Upper lobe of left lung (tissue), 4 donors: Measurements from ENCODE around the gene TEX10.

Source experiments
- EP300 ChIP-seq, 4 donors: sonication (generic); formaldehyde crosslinking; IDR thresholded peaks; one replicate each; pipeline ENCODE4 v1.5.1; 2017; ENCODE audit warnings: antibody characterized with exemption in 4 of 4, control low read depth in 2 of 4
- POLR2A ChIP-seq, 4 donors: fragments of 450-650 bp; IDR thresholded peaks; one replicate each; pipeline ENCODE4 v1.5.1; 2016 to 2017; ENCODE audit warnings: antibody characterized with exemption in 4 of 4, mild to moderate bottlenecking in 2 of 4
- POLR2AphosphoS5 ChIP-seq, 2 donors: sonication (generic); formaldehyde crosslinking; IDR thresholded peaks; one replicate each; pipeline ENCODE4 v1.5.1; 2017; ENCODE audit warnings: antibody characterized with exemption in 2 of 2
- TF ChIP-seq, protein P1 (sequence below), 6 experiments: fragments of 450-650 bp in 4 of 6; fragments of 200-600 bp in 2 of 6; sonication (generic) in 2 of 6; IDR thresholded peaks; one replicate each; pipeline ENCODE4 v1.5.1; 2016 to 2019; ENCODE audit warnings: antibody characterized with exemption in 6 of 6

DNA sequence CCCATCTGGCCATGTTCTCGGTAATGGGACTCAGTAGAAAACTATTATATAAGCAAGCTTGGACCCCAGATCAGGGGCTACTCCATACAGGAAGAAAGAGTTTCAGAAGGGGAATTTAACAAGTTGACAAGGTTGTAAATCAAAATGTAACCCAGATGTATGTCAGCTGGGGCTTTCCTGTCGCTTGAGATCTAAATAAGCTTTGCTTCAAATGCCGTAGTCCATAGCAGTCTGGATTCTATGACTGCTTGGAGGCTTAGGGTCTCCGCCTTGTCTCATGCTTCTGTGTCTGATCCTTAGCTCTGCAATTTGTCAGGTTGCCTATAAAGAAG is 70.4 kb downstream of the TEX10 start:
- TF ChIP-seq, protein P1, sequence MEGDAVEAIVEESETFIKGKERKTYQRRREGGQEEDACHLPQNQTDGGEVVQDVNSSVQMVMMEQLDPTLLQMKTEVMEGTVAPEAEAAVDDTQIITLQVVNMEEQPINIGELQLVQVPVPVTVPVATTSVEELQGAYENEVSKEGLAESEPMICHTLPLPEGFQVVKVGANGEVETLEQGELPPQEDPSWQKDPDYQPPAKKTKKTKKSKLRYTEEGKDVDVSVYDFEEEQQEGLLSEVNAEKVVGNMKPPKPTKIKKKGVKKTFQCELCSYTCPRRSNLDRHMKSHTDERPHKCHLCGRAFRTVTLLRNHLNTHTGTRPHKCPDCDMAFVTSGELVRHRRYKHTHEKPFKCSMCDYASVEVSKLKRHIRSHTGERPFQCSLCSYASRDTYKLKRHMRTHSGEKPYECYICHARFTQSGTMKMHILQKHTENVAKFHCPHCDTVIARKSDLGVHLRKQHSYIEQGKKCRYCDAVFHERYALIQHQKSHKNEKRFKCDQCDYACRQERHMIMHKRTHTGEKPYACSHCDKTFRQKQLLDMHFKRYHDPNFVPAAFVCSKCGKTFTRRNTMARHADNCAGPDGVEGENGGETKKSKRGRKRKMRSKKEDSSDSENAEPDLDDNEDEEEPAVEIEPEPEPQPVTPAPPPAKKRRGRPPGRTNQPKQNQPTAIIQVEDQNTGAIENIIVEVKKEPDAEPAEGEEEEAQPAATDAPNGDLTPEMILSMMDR (IDR thresholded peaks at IDR 0.05), result no peak
- TF ChIP-seq POLR2A (IDR thresholded peaks at IDR 0.05), result no peak
- no peak for TF ChIP-seq POLR2AphosphoS5 (IDR thresholded peaks at IDR 0.05)
- no peak for TF ChIP-seq EP300 (IDR thresholded peaks at IDR 0.05)
